Measurements from ENCODE around the gene ZC3H4. TPM values are rescaled to one million over a fixed set of nuclear protein-coding genes. Genes with fewer than 3 reads are reported as not detected.

The ZC3H4 gene
- total and polyA plus RNA-seq, 4 donors, result 2.9 to 11.8 (median 6.3) TPM

GRCh38 chr19:47113850-47114651, 475 bp upstream of the ZC3H4 start:
- Histone ChIP-seq H3K4me3 (ENCODE audit: low read depth in 1 of 3, low read length in 3 of 3) (peak overlapping the region; percentile 80 to 97 (median 89)), H3K9me3 (ENCODE audit: control insufficient read depth in 4 of 4, low read length in 3 of 4) (no peaks in the 10 kb centered on the region), H3K4me1 (ENCODE audit: control insufficient read depth in 4 of 4, insufficient read depth in 4 of 4, low read length in 3 of 4) (peaks cover 0 to 22% (median 8%) of the 10 kb centered on the region in 4 donors), H3K27ac (ENCODE audit: low read depth in 1 of 2, low read length in 2 of 2) (peak overlapping the region; percentile 99), H3K9ac (ENCODE audit: low read depth in 1 of 2, low read length in 2 of 2) (peak overlapping the region in 1 of 2 donors; percentile 99), H3K36me3 (ENCODE audit: control insufficient read depth in 4 of 4, insufficient read depth in 3 of 4, low read depth in 1 of 4, low read length in 3 of 4) (peaks cover 0 to 4% (median 2%) of the 10 kb centered on the region in 4 donors), H3K27me3 (ENCODE audit: control insufficient read depth in 4 of 4, insufficient read depth in 4 of 4, low read length in 3 of 4) (no peaks in the 10 kb centered on the region)
- DNase-seq (ENCODE audit: low spot score), result no peak
- TF ChIP-seq RXRA (IDR thresholded peaks at IDR 0.05) (peak in 1 of 2 donors; percentile 55), SP1 (IDR thresholded peaks at IDR 0.05) (no peak)
- 60% methylated on average over 26 of the region's 26 CpGs for WGBS

- DNase-seq (ENCODE audit: low spot score), result peak; percentile 86
- Histone ChIP-seq H3K27me3 (ENCODE audit: control insufficient read depth in 4 of 4, insufficient read depth in 4 of 4, low read length in 3 of 4) (no peaks in the 10 kb centered on the region), H3K4me3 (ENCODE audit: low read depth in 1 of 3, low read length in 3 of 3) (peak overlapping the region; percentile 80 to 97 (median 87)), H3K9ac (ENCODE audit: low read depth in 1 of 2, low read length in 2 of 2) (peak overlapping the region; percentile 94 to 98), H3K27ac (ENCODE audit: low read depth in 1 of 2, low read length in 2 of 2) (peak overlapping the region; percentile 99), H3K4me1 (ENCODE audit: control insufficient read depth in 4 of 4, insufficient read depth in 4 of 4, low read length in 3 of 4) (peaks cover 0 to 28% (median 13%) of the 10 kb centered on the region in 4 donors), H3K9me3 (ENCODE audit: control insufficient read depth in 4 of 4, low read length in 3 of 4) (no peaks in the 10 kb centered on the region), H3K36me3 (ENCODE audit: control insufficient read depth in 4 of 4, insufficient read depth in 3 of 4, low read depth in 1 of 4, low read length in 3 of 4) (peaks cover 0 to 4% (median 2%) of the 10 kb centered on the region in 4 donors)
- no peak for TF ChIP-seq HNF4A (conservative IDR thresholded peaks at IDR 0.05)
- TF ChIP-seq REST (IDR thresholded peaks at IDR 0.05), result peak; percentile 42
- no peak for TF ChIP-seq EGR1 (IDR thresholded peaks at IDR 0.05; ENCODE audit: low read depth in 2 of 2)
- TF ChIP-seq FOXA2 (IDR thresholded peaks at IDR 0.05), result no peak
- peak in 1 of 2 donors; percentile 19 for TF ChIP-seq RAD21 (IDR thresholded peaks at IDR 0.05)
- TF ChIP-seq YY1 (IDR thresholded peaks at IDR 0.05), result peak; percentile 91
- under 1% methylated on average over 85 of the region's 85 CpGs for WGBS
These were observed 1.2 kb downstream of the ZC3H4 start for GRCh38 chr19:47112166-47112996.

- Histone ChIP-seq H3K9ac (ENCODE audit: low read depth in 1 of 2, low read length in 2 of 2) (peak overlapping the region; percentile 84 to 98), H3K27ac (ENCODE audit: low read depth in 1 of 2, low read length in 2 of 2) (peak overlapping the region; percentile 99), H3K27me3 (ENCODE audit: control insufficient read depth in 4 of 4, insufficient read depth in 4 of 4, low read length in 3 of 4) (no peaks in the 10 kb centered on the region), H3K4me3 (ENCODE audit: low read depth in 1 of 3, low read length in 3 of 3) (peak overlapping the region; percentile 80 to 97 (median 87)), H3K36me3 (ENCODE audit: control insufficient read depth in 4 of 4, insufficient read depth in 3 of 4, low read depth in 1 of 4, low read length in 3 of 4) (peaks cover 0 to 4% (median 2%) of the 10 kb centered on the region in 4 donors), H3K4me1 (ENCODE audit: control insufficient read depth in 4 of 4, insufficient read depth in 4 of 4, low read length in 3 of 4) (peaks cover 2 to 34% (median 16%) of the 10 kb centered on the region in 4 donors), H3K9me3 (ENCODE audit: control insufficient read depth in 4 of 4, low read length in 3 of 4) (no peaks in the 10 kb centered on the region)
- 1% methylated on average over 24 of the region's 24 CpGs for WGBS
- DNase-seq (ENCODE audit: low spot score), result no peak
- no peak for TF ChIP-seq FOXA2 (IDR thresholded peaks at IDR 0.05)
- TF ChIP-seq YY1 (IDR thresholded peaks at IDR 0.05), result no peak
- TF ChIP-seq TAF1 (conservative IDR thresholded peaks at IDR 0.05), result no peak
- TF ChIP-seq HNF4A (conservative IDR thresholded peaks at IDR 0.05), result no peak
- TF ChIP-seq EGR1 (IDR thresholded peaks at IDR 0.05; ENCODE audit: low read depth in 2 of 2), result no peak
- TF ChIP-seq GABPA (IDR thresholded peaks at IDR 0.05 in 1 of 2, conservative IDR thresholded peaks at IDR 0.05 in 1 of 2), result no peak
- no peak for TF ChIP-seq ZBTB33 (IDR thresholded peaks at IDR 0.05)
- no peak for TF ChIP-seq FOXA1 (IDR thresholded peaks at IDR 0.05)
- no peak for TF ChIP-seq JUND (IDR thresholded peaks at IDR 0.05)
- no peak for TF ChIP-seq ATF3 (IDR thresholded peaks at IDR 0.05)
- TF ChIP-seq HNF4G (IDR thresholded peaks at IDR 0.05), result no peak
- no peak for TF ChIP-seq NR2F2 (IDR thresholded peaks at IDR 0.05)
These were observed 1.9 kb downstream of the ZC3H4 start for GRCh38 chr19:47111682-47112165.

Measured in liver (tissue), 9 donors.